ENCODE data around the gene NTRK3.

DNA sequence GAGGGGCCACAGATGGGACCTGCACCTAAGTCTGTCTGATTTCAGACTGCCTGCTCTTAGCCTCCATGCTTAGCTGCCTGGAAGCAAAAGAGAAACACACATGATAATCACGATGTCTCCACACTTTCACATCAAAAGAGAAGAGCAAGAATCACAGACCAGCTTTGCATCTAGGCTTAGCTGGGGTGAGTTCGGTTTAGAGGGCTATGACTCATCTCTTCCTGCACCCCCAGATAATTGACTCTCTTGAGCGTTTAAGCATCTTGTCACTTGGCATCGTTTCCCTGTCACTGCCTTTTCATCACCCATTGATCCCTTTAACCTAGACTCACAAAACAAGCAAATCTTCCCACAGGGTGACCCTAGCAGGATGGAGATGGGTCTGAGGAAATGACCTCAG lies 124.0 kb downstream of the NTRK3 start:
- TF ChIP-seq SUZ12 (IDR thresholded peaks at IDR 0.05; ENCODE audit: low read length) (no peak), YY1 (IDR thresholded peaks at IDR 0.05; ENCODE audit: low read depth, low read length) (no peak)
- TF ChIP-seq, protein P1, sequence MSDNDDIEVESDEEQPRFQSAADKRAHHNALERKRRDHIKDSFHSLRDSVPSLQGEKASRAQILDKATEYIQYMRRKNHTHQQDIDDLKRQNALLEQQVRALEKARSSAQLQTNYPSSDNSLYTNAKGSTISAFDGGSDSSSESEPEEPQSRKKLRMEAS (IDR thresholded peaks at IDR 0.05): no peak
